H1 (cell line): ENCODE measurements around the gene WDR64. TPM values are rescaled to one million over a fixed set of nuclear protein-coding genes. Genes with fewer than 3 reads are reported as not detected.

ENCODE experiments used
- CTCF ChIA-PET: fragments of 300-600 bp; sonication (Branson Sonifier 250); formaldehyde crosslinking; loops from one replicate; lab custom pipeline; 2021; ENCODE audit not compliant: partially characterized antibody; lab: Charles Lee
- POLR2A ChIA-PET: fragments of 300-600 bp; sonication (Branson Sonifier 250); formaldehyde crosslinking; loops from one replicate; lab custom pipeline; 2021; ENCODE audit warnings: inconsistent platforms; ENCODE audit not compliant: partially characterized antibody; lab: Charles Lee
- DNase-seq, 2 experiments: peaks; one replicate each; pipeline versions ENCODE4 v3.0.0 to v3.0.0-alpha.2; 2010 to 2022; ENCODE audit warnings: low spot score in 2 of 2, low read depth in 1 of 2, mixed read lengths in 1 of 2
- FAIRE-seq: peaks from 2 replicates; lab custom pipeline; 2011; peaks lifted over from hg19 to GRCh38; lab: Jason Lieb, UNC
- H2AFZ ChIP-seq: 2 replicates; pipeline ENCODE4 v1.8.1; 2012; ENCODE audit warnings: low read length, inconsistent platforms
- H2AK5ac ChIP-seq: 2 replicates; pipeline ENCODE4 v1.6.1; 2013; ENCODE audit warnings: low read depth, low read length
- H2BK120ac ChIP-seq: replicated peaks from 2 replicates; pipeline ENCODE3; 2013; ENCODE audit warnings: low read depth, low read length, inconsistent platforms
- H2BK12ac ChIP-seq: 2 replicates; pipeline ENCODE4 v1.6.1; 2013; ENCODE audit warnings: low read depth, low read length
- H2BK15ac ChIP-seq: 2 replicates; pipeline ENCODE4 v1.6.1; 2013; ENCODE audit warnings: low read length
- H2BK20ac ChIP-seq: 2 replicates; pipeline ENCODE4 v1.6.1; 2013; ENCODE audit warnings: low read length
- H2BK5ac ChIP-seq: 2 replicates; pipeline ENCODE4 v1.6.1; 2013; ENCODE audit warnings: low read depth, low read length
- H3K14ac ChIP-seq: 2 replicates; pipeline ENCODE4 v1.6.1; 2013; ENCODE audit warnings: inconsistent platforms; ENCODE audit not compliant: insufficient read length
- H3K18ac ChIP-seq: 2 replicates; pipeline ENCODE4 v1.6.1; 2013; ENCODE audit warnings: low read length; ENCODE audit errors: extremely low read depth
- H3K23ac ChIP-seq: 2 replicates; pipeline ENCODE4 v1.6.1; 2013; ENCODE audit warnings: inconsistent platforms; ENCODE audit not compliant: insufficient read length
- H3K23me2 ChIP-seq: 2 replicates; pipeline ENCODE4 v1.6.1; 2013; ENCODE audit warnings: low read depth, low read length
- H3K27ac ChIP-seq: 2 replicates; pipeline ENCODE4 v1.6.1; 2011; ENCODE audit warnings: low read depth, low read length, inconsistent platforms
- H3K27me3 ChIP-seq, 4 experiments: replicated peaks in 1 of 4; 1 replicate in 1 of 4; 2 replicates in 3 of 4; pipeline versions ENCODE4 v1.6.1 to v1.8.1; 2011 to 2013; ENCODE audit warnings: low read length in 3 of 4, mild to moderate bottlenecking in 3 of 4, inconsistent platforms in 2 of 4, mixed read lengths in 2 of 4, moderate library complexity in 1 of 4; ENCODE audit not compliant: control insufficient read depth in 3 of 4, insufficient read depth in 3 of 4; ENCODE audit errors: extremely low read depth in 1 of 4
- H3K36me3 ChIP-seq, 4 experiments: 2 replicates each; pipeline versions ENCODE4 v1.6.1 to v1.8.1; 2011 to 2013; ENCODE audit warnings: mild to moderate bottlenecking in 4 of 4, low read length in 3 of 4, moderate library complexity in 2 of 4, control low read depth in 1 of 4, inconsistent platforms in 1 of 4; ENCODE audit not compliant: insufficient read depth in 4 of 4, control insufficient read depth in 2 of 4
- H3K4ac ChIP-seq: replicated peaks from 2 replicates; pipeline ENCODE3; 2013; ENCODE audit warnings: low read length, low read depth, mixed read lengths, inconsistent platforms; ENCODE audit not compliant: insufficient read length
- H3K4me1 ChIP-seq, 4 experiments: replicated peaks in 1 of 4; 1 replicate in 1 of 4; 2 replicates in 3 of 4; pipeline versions ENCODE4 v1.6.1 to v1.8.1; 2011 to 2013; ENCODE audit warnings: low read length in 3 of 4, inconsistent platforms in 2 of 4, mixed read lengths in 1 of 4; ENCODE audit not compliant: insufficient read depth in 4 of 4, control insufficient read depth in 3 of 4
- H3K4me2 ChIP-seq, 2 experiments: 2 replicates each; pipeline versions ENCODE4 v1.6.1 to v1.8.1; 2011 to 2013; ENCODE audit warnings: low read depth in 2 of 2, low read length in 2 of 2, control low read depth in 1 of 2, inconsistent platforms in 1 of 2, mild to moderate bottlenecking in 1 of 2; ENCODE audit not compliant: insufficient read depth in 1 of 2
- H3K4me3 ChIP-seq, 4 experiments: fragments of 200-600, 300-600 bp in 1 of 4; sonication (generic), shearing (Covaris generic), sonication (Bioruptor Twin) in 1 of 4; 2 replicates each; pipeline versions ENCODE4 v1.5.1 to v1.8.1; 2011 to 2016; ENCODE audit warnings: low read length in 4 of 4, low read depth in 3 of 4, control low read depth in 2 of 4, inconsistent platforms in 2 of 4, mild to moderate bottlenecking in 2 of 4, mixed read lengths in 1 of 4, moderate library complexity in 1 of 4; ENCODE audit not compliant: insufficient read depth in 2 of 4; ENCODE audit errors: extremely low read depth in 1 of 4
- H3K56ac ChIP-seq: replicated peaks from 2 replicates; pipeline ENCODE3; 2013; ENCODE audit warnings: low read depth, mild to moderate bottlenecking, mixed read lengths, low read length, inconsistent platforms; ENCODE audit not compliant: insufficient read length
- H3K79me1 ChIP-seq: 2 replicates; pipeline ENCODE4 v1.6.1; 2013; ENCODE audit warnings: low read depth, low read length, control low read depth
- H3K79me2 ChIP-seq, 2 experiments: 2 replicates each; pipeline versions ENCODE4 v1.6.1 to v1.8.1; 2012 to 2013; ENCODE audit warnings: low read length in 2 of 2, mild to moderate bottlenecking in 2 of 2, inconsistent platforms in 1 of 2; ENCODE audit not compliant: insufficient read depth in 2 of 2, control insufficient read depth in 1 of 2
- H3K9ac ChIP-seq, 4 experiments: replicated peaks in 1 of 4; 1 replicate in 1 of 4; 2 replicates in 3 of 4; pipeline versions ENCODE4 v1.6.1 to v1.8.1; 2011 to 2013; ENCODE audit warnings: low read depth in 3 of 4, low read length in 3 of 4, control low read depth in 2 of 4, mild to moderate bottlenecking in 2 of 4, moderate library complexity in 2 of 4, inconsistent platforms in 1 of 4; ENCODE audit errors: extremely low read depth in 1 of 4
- H3K9me3 ChIP-seq, 2 experiments: 2 replicates each; pipeline versions ENCODE4 v1.6.1 to v1.8.1; 2012 to 2013; ENCODE audit warnings: mild to moderate bottlenecking in 2 of 2, moderate library complexity in 2 of 2, control low read depth in 1 of 2, inconsistent platforms in 1 of 2, low read depth in 1 of 2, low read length in 1 of 2, mixed read lengths in 1 of 2; ENCODE audit not compliant: insufficient read depth in 2 of 2
- H4K20me1 ChIP-seq, 2 experiments: replicated peaks in 1 of 2; 2 replicates each; pipeline versions ENCODE3 to v1.8.1; 2011 to 2013; ENCODE audit warnings: inconsistent platforms in 2 of 2, low read length in 2 of 2, mild to moderate bottlenecking in 1 of 2; ENCODE audit not compliant: insufficient read depth in 2 of 2, control insufficient read depth in 1 of 2
- H4K5ac ChIP-seq: 2 replicates; pipeline ENCODE4 v1.6.1; 2013; ENCODE audit warnings: low read length, low read depth, mixed read lengths, inconsistent platforms; ENCODE audit not compliant: insufficient read length
- H4K8ac ChIP-seq: 2 replicates; pipeline ENCODE4 v1.8.0; 2013; ENCODE audit warnings: mild to moderate bottlenecking, moderate library complexity, low read length, inconsistent platforms; ENCODE audit not compliant: insufficient read depth; ENCODE audit errors: extremely low read depth
- H4K91ac ChIP-seq: replicated peaks from 2 replicates; pipeline ENCODE3; 2013; ENCODE audit warnings: low read length, mixed read lengths, inconsistent platforms; ENCODE audit not compliant: insufficient read length
- CREB1 ChIP-seq: IDR thresholded peaks from 2 replicates; pipeline ENCODE4 v1.6.1; 2012; ENCODE audit warnings: inconsistent platforms
- EGR1 ChIP-seq: IDR thresholded peaks from 2 replicates; pipeline ENCODE4 v1.6.1; 2011; ENCODE audit warnings: low read depth, low read length, borderline replicate concordance
- EZH2 ChIP-seq: fragments of 200-600 bp; sonication (generic); IDR thresholded peaks from 2 replicates; pipeline ENCODE4 v1.7.1; 2012; ENCODE audit warnings: low read depth, mild to moderate bottlenecking, moderate library complexity, low read length, inconsistent platforms; ENCODE audit not compliant: severe bottlenecking
- HDAC2 ChIP-seq, 2 experiments: fragments of 300-600 bp in 1 of 2; sonication (generic) in 1 of 2; IDR thresholded peaks; 2 replicates each; pipeline ENCODE4 v1.6.1; 2011 to 2012; ENCODE audit warnings: low read depth in 2 of 2, low read length in 2 of 2, mild to moderate bottlenecking in 2 of 2, moderate library complexity in 2 of 2, borderline replicate concordance in 1 of 2, inconsistent platforms in 1 of 2
- JUND ChIP-seq: IDR thresholded peaks from 2 replicates; pipeline ENCODE4 v1.6.1; 2011; ENCODE audit warnings: mild to moderate bottlenecking, improper control_type of control experiment, low read length
- KDM4A ChIP-seq: IDR thresholded peaks from one replicate; pipeline ENCODE4 v1.7.1; 2012; ENCODE audit warnings: low read depth, mild to moderate bottlenecking, moderate library complexity, low read length, inconsistent platforms; ENCODE audit not compliant: severe bottlenecking
- POU5F1 ChIP-seq: IDR thresholded peaks from 2 replicates; pipeline ENCODE4 v1.6.1; 2011; ENCODE audit warnings: low read depth, mild to moderate bottlenecking, low read length, moderate library complexity
- SIRT6 ChIP-seq: IDR thresholded peaks from one replicate; pipeline ENCODE4 v1.7.1; 2012; ENCODE audit warnings: low read length, inconsistent platforms
- SIX5 ChIP-seq: IDR thresholded peaks from 2 replicates; pipeline ENCODE4 v1.6.1; 2011; ENCODE audit warnings: mild to moderate bottlenecking, low read depth, low read length
- TBP ChIP-seq: IDR thresholded peaks from 2 replicates; pipeline ENCODE4 v1.6.1; 2011; ENCODE audit warnings: low read depth, low read length, improper control_type of control experiment
- WGBS, 2 experiments: shearing (Covaris generic) in 1 of 2; methylation state at CpG; one replicate each; pipeline versions ENCODE4 v1.1.6 to v1.1.7; 2013 to 2015; ENCODE audit warnings: low lambda C conversion rate in 2 of 2, mixed read lengths in 2 of 2, inconsistent platforms in 1 of 2, low coverage in 1 of 2, missing lambda C conversion rate in 1 of 2; ENCODE audit not compliant: insufficient replicate concordance in 2 of 2, insufficient coverage in 1 of 2, insufficient read length in 1 of 2; ENCODE audit errors: extremely low coverage in 1 of 2, missing lambda C conversion rate in 1 of 2; 5-methylcytosine and 5-hydroxymethylcytosine counted together
- polyA plus RNA-seq, 7 experiments: library from polyadenylated mRNA; depleted of rRNA in 3 of 7; stranded (reverse) in 5 of 7; unstranded in 2 of 7; fragments of >200 nt in 5 of 7; fragments of 200-250 nt in 2 of 7; gene quantifications; 1 replicate in 5 of 7; 2 replicates in 1 of 7; 4 replicates in 1 of 7; pipeline versions ENCODE4 v1.2.1 to v1.2.3, GENCODE V29; 2011 to 2013; ENCODE audit warnings: missing spikeins in 2 of 7, mixed read lengths in 2 of 7
- total RNA-seq: library from RNA; stranded (reverse); fragmentation: NEBNext Ultra II Directional; extraction: Animal tissue kit (Norgen Biotek cat#: 25700); gene quantifications from 2 replicates; pipeline ENCODE4 v1.2.1, GENCODE V29; 2021

The WDR64 gene
- total and polyA plus RNA-seq, 2 of the 8 experiments (the other 6 are each of a cell fraction or from before 2014, with no cell fraction given), result 0.02 TPM; not detected in 1

DNA sequence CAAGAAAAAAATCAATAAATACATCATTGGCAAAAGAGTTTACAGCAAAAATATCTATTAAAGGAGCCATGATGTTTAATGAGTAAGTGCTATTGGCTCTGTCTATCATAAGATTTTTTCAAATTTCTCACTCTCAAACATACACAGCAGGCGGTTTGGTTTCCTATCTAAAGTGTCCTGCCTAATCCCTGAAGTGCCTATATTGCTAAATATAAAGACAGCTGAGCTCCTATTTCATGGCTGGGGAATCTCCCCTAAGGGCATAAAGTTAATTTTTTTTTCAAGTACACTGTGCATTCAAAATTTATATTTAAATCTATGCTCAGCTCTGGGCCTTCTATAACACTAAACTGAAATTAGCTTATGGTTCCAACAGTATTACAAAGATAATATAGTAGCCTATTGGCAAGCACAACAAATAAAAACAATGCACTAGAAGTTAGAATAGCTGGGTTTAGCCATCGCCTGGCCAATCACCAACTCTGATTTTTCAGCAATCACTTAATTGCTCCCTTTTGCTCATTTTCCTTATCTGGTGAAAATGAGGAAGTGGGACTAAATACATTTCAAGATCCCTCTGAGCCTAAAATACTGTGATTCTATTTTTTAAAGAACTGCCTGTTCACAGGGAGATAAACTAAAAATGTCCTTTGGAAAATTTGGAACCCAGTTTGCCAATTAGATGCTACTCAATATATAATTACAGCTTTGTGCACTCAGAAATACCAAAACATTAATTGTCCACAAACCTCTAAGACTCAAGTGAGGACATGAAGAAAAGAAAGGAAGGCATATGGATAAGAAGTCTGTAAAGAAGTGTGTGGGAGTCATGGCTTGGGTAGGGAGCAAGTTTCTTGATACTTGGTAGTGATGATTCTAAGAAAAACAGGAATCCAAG lies 62.5 kb downstream of the WDR64 start:
- no peak overlapping the region for H2BK5ac ChIP-seq
- FAIRE-seq, result no peak
- H3K14ac ChIP-seq, result no peak overlapping the region
- no peaks in the 10 kb centered on the region for H4K20me1 ChIP-seq
- no peak overlapping the region for H3K23ac ChIP-seq
- no peaks in the 10 kb centered on the region for H3K23me2 ChIP-seq
- H3K9ac ChIP-seq, result no peak overlapping the region
- H3K18ac ChIP-seq, result no peak overlapping the region
- no peak overlapping the region for H3K27ac ChIP-seq
- H2AFZ ChIP-seq, result no peak overlapping the region
- ChIA-PET CTCF (no interaction called here), POLR2A (no interaction called here)
- no peak for DNase-seq
- H3K79me2 ChIP-seq, result no peaks in the 10 kb centered on the region
- TF ChIP-seq EGR1 (no peak), TBP (no peak), SIX5 (no peak), EZH2 (no peak), JUND (no peak), CREB1 (no peak), HDAC2 (IDR thresholded peaks at IDR 0.05; ENCODE audit: borderline replicate concordance in 1 of 2, low read depth in 2 of 2, low read length in 2 of 2) (no peak), POU5F1 (no peak), SIRT6 (no peak), KDM4A (no peak)
- H3K4me1 ChIP-seq, result no peaks in the 10 kb centered on the region
- no peak overlapping the region for H3K56ac ChIP-seq
- no peak overlapping the region for H4K8ac ChIP-seq
- H4K5ac ChIP-seq, result no peak overlapping the region
- H3K79me1 ChIP-seq, result no peaks in the 10 kb centered on the region
- no peak overlapping the region for H2AK5ac ChIP-seq
- H3K4me2 ChIP-seq, result no peak overlapping the region
- H2BK15ac ChIP-seq, result no peak overlapping the region
- H3K36me3 ChIP-seq, result no peaks in the 10 kb centered on the region
- no peak overlapping the region for H2BK20ac ChIP-seq
- no peak overlapping the region for H3K4ac ChIP-seq
- no peaks in the 10 kb centered on the region for H3K27me3 ChIP-seq
- H2BK120ac ChIP-seq, result no peak overlapping the region
- H4K91ac ChIP-seq, result no peak overlapping the region
- WGBS, 2 experiments, result 91% methylated on average over 2 of the region's 2 CpGs; no CpG with 5 or more reads in 1 of the 2 experiments
- no peak overlapping the region for H2BK12ac ChIP-seq
- H3K9me3 ChIP-seq, result no peaks in the 10 kb centered on the region
- H3K4me3 ChIP-seq, result no peak overlapping the region
